WERI-Rb-1 (cell line): ENCODE data around the gene MAST1.
A peak's percentile ranks its signal among the peaks of the same experiment; 100 is the strongest.

Experiments used
- DNase-seq: peaks from one replicate; pipeline ENCODE4 v3.0.0-alpha.2; 2020
- H3K27ac ChIP-seq: fragments of 250-450 bp; sonication (Bioruptor Pico); 2 replicates; pipeline ENCODE4 v1.5.1; 2020; ENCODE audit warnings: mild to moderate bottlenecking, moderate library complexity
- H3K27me3 ChIP-seq: fragments of 250-450 bp; sonication (Bioruptor Pico); 2 replicates; pipeline ENCODE4 v1.5.1; 2021; ENCODE audit warnings: mild to moderate bottlenecking, low read depth, moderate library complexity; ENCODE audit not compliant: insufficient read depth, severe bottlenecking
- H3K36me3 ChIP-seq: fragments of 250-450 bp; sonication (Bioruptor Pico); 2 replicates; pipeline ENCODE4 v1.5.1; 2020; ENCODE audit warnings: mild to moderate bottlenecking, moderate library complexity
- H3K4me3 ChIP-seq: 2 replicates; pipeline ENCODE4 v1.5.1; 2011; ENCODE audit warnings: low read depth, mild to moderate bottlenecking, control low read depth, low read length
- H3K9me3 ChIP-seq: fragments of 250-450 bp; sonication (Bioruptor Pico); 2 replicates; pipeline ENCODE4 v1.5.1; 2021; ENCODE audit warnings: mild to moderate bottlenecking, moderate library complexity; ENCODE audit not compliant: severe bottlenecking
- CTCF ChIP-seq: IDR thresholded peaks from 2 replicates; pipeline ENCODE4 v1.5.1; 2011; ENCODE audit warnings: low read depth, mild to moderate bottlenecking, control low read depth, inconsistent platforms, low read length

The MAST1 gene

GRCh38 chr19:12838182-12838885 lies at the start of gene MAST1:
TSS of gene MAST1 (plus strand) at chr19:12838515. CDS start at chr19:12838573, 58 bp downstream.
- Histone ChIP-seq H3K36me3 (peaks cover 23% of the 10 kb centered on the region), H3K9me3 (no peaks in the 10 kb centered on the region), H3K4me3 (peak within 1 kb of the TSS; percentile 88), H3K27ac (peak within 1 kb of the TSS; percentile 69), H3K27me3 (no peaks in the 10 kb centered on the region)
- TF ChIP-seq CTCF: peak; percentile 75
- DNase-seq: peak; percentile 65

GRCh38 chr19:12788682-12789097 lies 49.6 kb upstream of the MAST1 start:
- no peak for TF ChIP-seq CTCF
- H3K4me3 ChIP-seq: peak overlapping the region; percentile 81
- H3K27ac ChIP-seq: peak overlapping the region; percentile 96
- H3K9me3 ChIP-seq: no peaks in the 10 kb centered on the region
- peak; percentile 90 for DNase-seq
- no peaks in the 10 kb centered on the region for H3K27me3 ChIP-seq
- no peaks in the 10 kb centered on the region for H3K36me3 ChIP-seq

- no peak for DNase-seq
- H3K9me3 ChIP-seq: no peaks in the 10 kb centered on the region
Measured at GRCh38 chr19:12789098-12789903, 49.0 kb upstream of the MAST1 start.

GRCh38 chr19:12789904-12790619 lies 48.3 kb upstream of the MAST1 start:
- H3K36me3 ChIP-seq: no peaks in the 10 kb centered on the region
- H3K4me3 ChIP-seq: peak overlapping the region; percentile 81
- H3K27ac ChIP-seq: peak overlapping the region; percentile 96
- H3K27me3 ChIP-seq: no peaks in the 10 kb centered on the region
- no peaks in the 10 kb centered on the region for H3K9me3 ChIP-seq
- DNase-seq: peak; percentile 98
- no peak for TF ChIP-seq CTCF

More at GRCh38 chr19:12789098-12789903, 49.0 kb upstream of the MAST1 start:
- Histone ChIP-seq H3K27me3 (no peaks in the 10 kb centered on the region), H3K27ac (peak overlapping the region; percentile 96), H3K4me3 (peak overlapping the region; percentile 81), H3K36me3 (no peaks in the 10 kb centered on the region)
- TF ChIP-seq CTCF: no peak

- H3K36me3 ChIP-seq: no peaks in the 10 kb centered on the region
- H3K27me3 ChIP-seq: no peaks in the 10 kb centered on the region
- no peak for DNase-seq
- TF ChIP-seq CTCF: no peak
- peak overlapping the region; percentile 96 for H3K27ac ChIP-seq
- H3K9me3 ChIP-seq: no peaks in the 10 kb centered on the region
- H3K4me3 ChIP-seq: peak overlapping the region; percentile 81
Measured at GRCh38 chr19:12790628-12791344, 47.5 kb upstream of the MAST1 start.
